Right lobe of liver (tissue), 4 donors: Measurements from ENCODE around the gene JUNB.

ENCODE experiments used
- POLR2A ChIP-seq: fragments of 450-650 bp; IDR thresholded peaks from one replicate; pipeline ENCODE4 v1.6.1; 2017; ENCODE audit warnings: antibody characterized with exemption, mild to moderate bottlenecking
- TF ChIP-seq, protein P1 (sequence below), 4 donors: fragments of 200-600 bp in 3 of 4; fragments of 450-650 bp in 1 of 4; IDR thresholded peaks; one replicate each; pipeline versions ENCODE4 v1.5.1 to v1.8.0; 2016 to 2022; ENCODE audit warnings: antibody characterized with exemption in 4 of 4, mild to moderate bottlenecking in 2 of 4
- donor health status: DM: no; HTN: no; CAD: no.
- donor health status: DM: no; HTN: no; CAD: no.
- donor health status: DM: no; HTN: yes; CAD: no.

DNA sequence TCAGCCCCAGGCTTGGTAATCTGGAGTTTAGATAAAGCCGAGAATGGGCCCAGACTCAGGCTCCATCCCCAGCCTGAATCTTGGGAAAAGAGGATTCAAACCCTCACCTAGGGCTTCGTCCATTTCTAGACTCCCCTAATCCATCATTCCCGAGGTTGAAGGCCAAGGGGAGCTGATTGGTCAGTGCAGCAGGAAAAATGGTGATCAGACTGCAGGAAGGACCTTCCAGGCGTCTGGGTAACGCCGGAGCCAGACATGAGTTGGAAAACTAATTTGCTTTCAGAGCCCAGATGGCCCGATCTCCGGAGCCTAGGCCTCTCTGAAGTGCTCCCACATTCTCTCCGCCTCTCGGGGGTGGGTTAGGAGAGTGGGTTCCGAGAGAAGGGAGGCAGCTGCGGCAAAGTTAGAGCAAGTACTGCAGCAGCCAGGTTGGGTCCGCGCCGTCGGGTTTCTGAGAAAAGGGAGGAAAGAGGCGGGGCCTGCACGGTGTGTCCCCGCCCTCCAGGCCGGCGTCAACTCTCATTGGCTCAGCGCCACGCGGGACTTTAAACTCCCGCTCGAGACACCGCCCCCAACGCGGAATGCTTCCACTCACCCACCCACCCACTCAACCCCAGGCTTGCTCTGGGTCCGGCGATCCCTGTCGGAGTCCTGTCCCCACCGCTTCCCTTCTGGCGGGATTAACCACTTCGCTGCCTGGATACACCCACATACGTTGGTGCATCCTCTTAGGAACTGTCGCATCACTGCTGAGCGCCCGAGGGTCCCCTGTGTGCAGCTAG lies 43.9 kb downstream of the JUNB start:
- TF ChIP-seq, protein P1, sequence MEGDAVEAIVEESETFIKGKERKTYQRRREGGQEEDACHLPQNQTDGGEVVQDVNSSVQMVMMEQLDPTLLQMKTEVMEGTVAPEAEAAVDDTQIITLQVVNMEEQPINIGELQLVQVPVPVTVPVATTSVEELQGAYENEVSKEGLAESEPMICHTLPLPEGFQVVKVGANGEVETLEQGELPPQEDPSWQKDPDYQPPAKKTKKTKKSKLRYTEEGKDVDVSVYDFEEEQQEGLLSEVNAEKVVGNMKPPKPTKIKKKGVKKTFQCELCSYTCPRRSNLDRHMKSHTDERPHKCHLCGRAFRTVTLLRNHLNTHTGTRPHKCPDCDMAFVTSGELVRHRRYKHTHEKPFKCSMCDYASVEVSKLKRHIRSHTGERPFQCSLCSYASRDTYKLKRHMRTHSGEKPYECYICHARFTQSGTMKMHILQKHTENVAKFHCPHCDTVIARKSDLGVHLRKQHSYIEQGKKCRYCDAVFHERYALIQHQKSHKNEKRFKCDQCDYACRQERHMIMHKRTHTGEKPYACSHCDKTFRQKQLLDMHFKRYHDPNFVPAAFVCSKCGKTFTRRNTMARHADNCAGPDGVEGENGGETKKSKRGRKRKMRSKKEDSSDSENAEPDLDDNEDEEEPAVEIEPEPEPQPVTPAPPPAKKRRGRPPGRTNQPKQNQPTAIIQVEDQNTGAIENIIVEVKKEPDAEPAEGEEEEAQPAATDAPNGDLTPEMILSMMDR (IDR thresholded peaks at IDR 0.05), result no peak
- no peak for TF ChIP-seq POLR2A
